HepG2 (cell line): ENCODE data around the gene ZFP62. TPM values are rescaled to one million over a fixed set of nuclear protein-coding genes. Genes with fewer than 3 reads are reported as not detected.

ENCODE experiments used
- ATAC-seq: fragments of 200-7000 bp; cut with Tn5 transposase; 3 replicates; pipeline ENCODE4 v1.9.1; 2020; ENCODE audit warnings: mild to moderate bottlenecking, moderate library complexity
- BruUV-seq: library from RNA; stranded (reverse); fragments of 400-500 nt; replicated peaks from 2 replicates; lab custom pipeline; 2021; lab: Mats Ljungman, UMichigan
- CTCF ChIA-PET: fragments of 300-600 bp; formaldehyde crosslinking; extraction: SDS; loops from one replicate; lab custom pipeline; 2021; ENCODE audit warnings: low total read pairs, inconsistent platforms, low intra/inter-chr PET ratio; lab: Yijun Ruan, JAX
- POLR2A ChIA-PET: fragments of 350-600 bp; sonication (Branson Sonifier 250); formaldehyde crosslinking; loops from one replicate; lab custom pipeline; 2020; ENCODE audit warnings: antibody characterized with exemption, inconsistent platforms; lab: Yijun Ruan, JAX
- DNase-seq: peaks from one replicate; pipeline ENCODE4 v3.0.0-alpha.2; 2015; ENCODE audit warnings: low spot score
- FAIRE-seq: peaks from 3 replicates; lab custom pipeline; 2011; peaks lifted over from hg19 to GRCh38; lab: Jason Lieb, UNC
- H2AFZ ChIP-seq: one replicate; pipeline ENCODE4 v1.6.1; 2011; ENCODE audit warnings: low read length, inconsistent platforms
- H3K27ac ChIP-seq: fragments of 300-600 bp; 3 replicates; pipeline ENCODE4 v1.8.0; 2011; ENCODE audit warnings: mixed run types, mild to moderate bottlenecking, mixed read lengths, low read length, inconsistent platforms; ENCODE audit not compliant: insufficient read depth; ENCODE audit errors: extremely low read length
- H3K27me3 ChIP-seq, 2 experiments: fragments of 200-600 bp in 1 of 2; 2 replicates in 1 of 2; 3 replicates in 1 of 2; pipeline versions ENCODE4 v1.6.0 to v1.8.0; 2011; ENCODE audit warnings: low read length in 2 of 2, mild to moderate bottlenecking in 2 of 2, moderate library complexity in 2 of 2, inconsistent platforms in 1 of 2; ENCODE audit not compliant: insufficient read depth in 2 of 2, control insufficient read depth in 1 of 2
- H3K36me3 ChIP-seq, 2 experiments: fragments of 200-600 bp in 1 of 2; replicated peaks in 1 of 2; 2 replicates in 1 of 2; 3 replicates in 1 of 2; pipeline versions ENCODE4 v1.5.1 to v1.8.0; 2011; ENCODE audit warnings: low read length in 2 of 2, inconsistent platforms in 1 of 2; ENCODE audit not compliant: insufficient read depth in 2 of 2, control insufficient read depth in 1 of 2
- H3K4me1 ChIP-seq: 2 replicates; pipeline ENCODE4 v1.5.1; 2012; ENCODE audit warnings: low read length, inconsistent platforms; ENCODE audit not compliant: insufficient read depth
- H3K4me2 ChIP-seq: 2 replicates; pipeline ENCODE4 v1.6.0; 2011; ENCODE audit warnings: low read depth, low read length, inconsistent platforms
- H3K4me3 ChIP-seq, 3 experiments: fragments of 200-600 bp in 1 of 3; sonication (generic), shearing (Covaris generic) in 1 of 3; replicated peaks in 1 of 3; 2 replicates each; pipeline ENCODE4 v1.5.1; 2011 to 2016; ENCODE audit warnings: low read length in 3 of 3, inconsistent platforms in 2 of 3, low read depth in 2 of 3, mild to moderate bottlenecking in 2 of 3, control low read depth in 1 of 3, mixed read lengths in 1 of 3; ENCODE audit not compliant: insufficient read depth in 1 of 3
- H3K79me2 ChIP-seq: one replicate; pipeline ENCODE4 v1.6.1; 2011; ENCODE audit warnings: low read length, inconsistent platforms; ENCODE audit not compliant: insufficient read depth
- H3K9ac ChIP-seq: 2 replicates; pipeline ENCODE4 v1.6.0; 2011; ENCODE audit warnings: mild to moderate bottlenecking, low read depth, low read length, inconsistent platforms; ENCODE audit not compliant: insufficient read depth
- H3K9me3 ChIP-seq: 2 replicates; pipeline ENCODE4 v1.5.1; 2012; ENCODE audit warnings: mild to moderate bottlenecking, low read length
- H4K20me1 ChIP-seq: 2 replicates; pipeline ENCODE4 v1.6.0; 2011; ENCODE audit warnings: inconsistent platforms, mild to moderate bottlenecking, low read length, moderate library complexity; ENCODE audit not compliant: insufficient read depth
- ARHGAP35 ChIP-seq: sonication (generic); formaldehyde crosslinking; IDR thresholded peaks from 2 replicates; pipeline ENCODE4 v1.9.0; 2022; ENCODE audit warnings: mild to moderate bottlenecking, inconsistent platforms, moderate library complexity, missing genetic modification reagents, borderline replicate concordance
- ELF3 ChIP-seq: IDR thresholded peaks from 2 replicates; pipeline ENCODE4 v1.6.1; 2016; ENCODE audit warnings: missing genetic modification reagents, missing compliant biosample characterization
- GATAD2A ChIP-seq: IDR thresholded peaks from 2 replicates; pipeline ENCODE4 v1.6.1; 2016
- WGBS: methylation state at CpG from one replicate; pipeline ENCODE4 v1.1.6; 2017; ENCODE audit warnings: low lambda C conversion rate; 5-methylcytosine and 5-hydroxymethylcytosine counted together
- in situ Hi-C: cut with HindIII; loops from 2 replicates; pipeline ENCODE4 v1.10.0; 2017; ENCODE audit warnings: low pct_unique_long_range_greater_than_20kb; ENCODE audit not compliant: extremely low pct_ligation_motif_present
- intact Hi-C: fragments of 100-400 bp; cut with micrococcal nuclease; formaldehyde crosslinking; loops from one replicate; pipeline ENCODE4 v1.10.0; 2022; ENCODE audit not compliant: unreplicated experiment
- polyA plus RNA-seq, 8 experiments: library from polyadenylated mRNA; depleted of rRNA in 3 of 8; stranded (reverse) in 7 of 8; unstranded in 1 of 8; fragments of >200 nt; fragmentation: Illumina TruSeq in 4 of 8; extraction: Trizol in 4 of 8; gene quantifications; 2 replicates each; pipeline versions ENCODE4 v1.2.1 to v1.2.3, GENCODE V29; 2011 to 2016; ENCODE audit warnings: low read depth in 4 of 8, missing spikeins in 1 of 8, mixed read lengths in 1 of 8; ENCODE audit not compliant: insufficient read depth in 1 of 8
- total RNA-seq, 5 experiments: library from RNA; depleted of rRNA; stranded (reverse); fragments of >200 nt; fragmentation: Illumina TruSeq; extraction: Trizol; gene quantifications; 2 replicates each; pipeline ENCODE4 v1.2.3, GENCODE V29; 2016; ENCODE audit warnings: low read depth in 1 of 5
- TF ChIP-seq, protein P1 (sequence below): sonication (generic); formaldehyde crosslinking; IDR thresholded peaks from 2 replicates; pipeline ENCODE4 v1.4.0; 2020; ENCODE audit warnings: mild to moderate bottlenecking, missing genetic modification reagents, borderline replicate concordance
- TF ChIP-seq, protein P2 (sequence below): IDR thresholded peaks from 2 replicates; pipeline ENCODE4 v1.6.1; 2016; ENCODE audit warnings: low read depth, borderline replicate concordance
- TF ChIP-seq, protein P3 (sequence below): sonication (generic); formaldehyde crosslinking; IDR thresholded peaks from 2 replicates; pipeline ENCODE4 v1.5.0; 2020; ENCODE audit warnings: mild to moderate bottlenecking, missing genetic modification reagents, moderate library complexity
- TF ChIP-seq, protein P4 (sequence below): IDR thresholded peaks from 2 replicates; pipeline ENCODE4 v1.6.1; 2016; ENCODE audit warnings: low read depth, control low read depth
- TF ChIP-seq, protein P5 (sequence below): sonication (generic); formaldehyde crosslinking; IDR thresholded peaks from 2 replicates; pipeline ENCODE4 v1.9.0; 2021; ENCODE audit warnings: missing genetic modification reagents, borderline replicate concordance
- TF ChIP-seq, protein P6 (sequence below): sonication (generic); formaldehyde crosslinking; IDR thresholded peaks from 2 replicates; pipeline ENCODE4 v1.8.0; 2023; ENCODE audit warnings: mild to moderate bottlenecking, missing genetic modification reagents

Gene ZFP62
- total and polyA plus RNA-seq, 2 of the 13 experiments (the other 11 are each of a cell fraction or from before 2014, with no cell fraction given) = 8.2 to 19.4 TPM

DNA sequence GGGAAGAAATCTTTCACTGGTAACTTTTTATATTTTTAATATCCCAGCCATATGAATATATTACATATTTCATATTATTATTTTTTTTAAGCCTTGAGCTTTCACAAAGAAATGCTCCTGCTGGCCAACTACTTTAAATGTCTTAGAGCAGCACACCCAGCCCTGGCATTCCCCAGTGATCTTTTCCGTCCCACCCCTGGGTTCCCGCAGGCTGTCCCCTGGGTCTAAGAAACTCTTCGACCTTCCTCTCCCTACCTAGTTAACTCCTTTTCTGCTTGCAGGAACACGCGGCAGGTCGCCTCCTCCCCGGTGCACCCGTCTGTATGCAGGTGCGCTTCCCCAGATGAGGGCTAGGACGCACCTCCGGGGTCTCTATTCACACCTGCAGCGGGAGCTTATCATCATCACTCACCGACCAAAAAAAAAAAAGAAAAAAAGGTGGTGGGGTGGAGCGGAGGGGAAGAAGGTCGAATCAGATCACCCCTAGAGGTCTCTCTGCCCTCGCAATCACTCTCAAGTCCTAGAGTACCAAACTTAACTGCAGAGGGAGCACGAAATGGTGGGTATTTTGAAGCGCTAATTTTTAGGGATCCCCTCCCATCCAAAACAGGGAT lies 696 bp downstream of the ZFP62 start:
- CTCF ChIA-PET = interaction anchor here (0.8 kb wide), 1 partner anchor 76 kb away, joined by 3 read pairs; no protein-coding TSS in a partner anchor
- Histone ChIP-seq H3K27ac (peak overlapping the region; percentile 80), H2AFZ (no peak overlapping the region), H3K4me2 (peak overlapping the region; percentile 93), H3K4me3 (peak overlapping the region; percentile 93 to 99 (median 93)), H3K79me2 (peaks cover 2% of the 10 kb centered on the region), H3K9ac (peak overlapping the region; percentile 85), H4K20me1 (no peaks in the 10 kb centered on the region), H3K9me3 (no peaks in the 10 kb centered on the region), H3K4me1 (peaks cover 7% of the 10 kb centered on the region), H3K27me3 (no peaks in the 10 kb centered on the region; a peak in 1 of 5 replicates), H3K36me3 (peaks cover 0 to 2% of the 10 kb centered on the region in 2 experiments; a peak in 2 of 5 replicates)
- intact Hi-C loops (loop anchor here (2.0 to 10.0 kb wide), 4 partner anchors 26 to 294 kb away; no protein-coding TSS in a partner anchor), in situ Hi-C loops (no loop called here)
- POLR2A ChIA-PET = interaction anchor here (0.6 to 1.5 kb wide), 6 partner anchors 50 to 346 kb away, joined by 3 to 6 read pairs (median 3); no protein-coding TSS in a partner anchor
- WGBS = 1% methylated on average over 18 of the region's 18 CpGs
- FAIRE-seq = peak; percentile 30
- peak; percentile 65 for DNase-seq
- ATAC-seq = peak; percentile 72
- TSS peak; percentile 70 for BruUV-seq
- TF ChIP-seq ELF3 (CRISPR knock-in tag) = no peak
- TF ChIP-seq ARHGAP35 (CRISPR knock-in tag) = no peak
- TF ChIP-seq, protein P1, sequence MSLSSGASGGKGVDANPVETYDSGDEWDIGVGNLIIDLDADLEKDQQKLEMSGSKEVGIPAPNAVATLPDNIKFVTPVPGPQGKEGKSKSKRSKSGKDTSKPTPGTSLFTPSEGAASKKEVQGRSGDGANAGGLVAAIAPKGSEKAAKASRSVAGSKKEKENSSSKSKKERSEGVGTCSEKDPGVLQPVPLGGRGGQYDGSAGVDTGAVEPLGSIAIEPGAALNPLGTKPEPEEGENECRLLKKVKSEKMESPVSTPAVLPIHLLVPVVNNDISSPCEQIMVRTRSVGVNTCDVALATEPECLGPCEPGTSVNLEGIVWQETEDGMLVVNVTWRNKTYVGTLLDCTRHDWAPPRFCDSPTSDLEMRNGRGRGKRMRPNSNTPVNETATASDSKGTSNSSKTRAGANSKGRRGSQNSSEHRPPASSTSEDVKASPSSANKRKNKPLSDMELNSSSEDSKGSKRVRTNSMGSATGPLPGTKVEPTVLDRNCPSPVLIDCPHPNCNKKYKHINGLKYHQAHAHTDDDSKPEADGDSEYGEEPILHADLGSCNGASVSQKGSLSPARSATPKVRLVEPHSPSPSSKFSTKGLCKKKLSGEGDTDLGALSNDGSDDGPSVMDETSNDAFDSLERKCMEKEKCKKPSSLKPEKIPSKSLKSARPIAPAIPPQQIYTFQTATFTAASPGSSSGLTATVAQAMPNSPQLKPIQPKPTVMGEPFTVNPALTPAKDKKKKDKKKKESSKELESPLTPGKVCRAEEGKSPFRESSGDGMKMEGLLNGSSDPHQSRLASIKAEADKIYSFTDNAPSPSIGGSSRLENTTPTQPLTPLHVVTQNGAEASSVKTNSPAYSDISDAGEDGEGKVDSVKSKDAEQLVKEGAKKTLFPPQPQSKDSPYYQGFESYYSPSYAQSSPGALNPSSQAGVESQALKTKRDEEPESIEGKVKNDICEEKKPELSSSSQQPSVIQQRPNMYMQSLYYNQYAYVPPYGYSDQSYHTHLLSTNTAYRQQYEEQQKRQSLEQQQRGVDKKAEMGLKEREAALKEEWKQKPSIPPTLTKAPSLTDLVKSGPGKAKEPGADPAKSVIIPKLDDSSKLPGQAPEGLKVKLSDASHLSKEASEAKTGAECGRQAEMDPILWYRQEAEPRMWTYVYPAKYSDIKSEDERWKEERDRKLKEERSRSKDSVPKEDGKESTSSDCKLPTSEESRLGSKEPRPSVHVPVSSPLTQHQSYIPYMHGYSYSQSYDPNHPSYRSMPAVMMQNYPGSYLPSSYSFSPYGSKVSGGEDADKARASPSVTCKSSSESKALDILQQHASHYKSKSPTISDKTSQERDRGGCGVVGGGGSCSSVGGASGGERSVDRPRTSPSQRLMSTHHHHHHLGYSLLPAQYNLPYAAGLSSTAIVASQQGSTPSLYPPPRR (CRISPR knock-in tag) = 0 out of 2 replicates have a peak, but pooled peaks have one; percentile 3
- TF ChIP-seq, protein P2, sequence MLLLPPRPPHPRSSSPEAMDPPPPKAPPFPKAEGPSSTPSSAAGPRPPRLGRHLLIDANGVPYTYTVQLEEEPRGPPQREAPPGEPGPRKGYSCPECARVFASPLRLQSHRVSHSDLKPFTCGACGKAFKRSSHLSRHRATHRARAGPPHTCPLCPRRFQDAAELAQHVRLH (CRISPR knock-in tag) = no peak
- TF ChIP-seq, protein P3, sequence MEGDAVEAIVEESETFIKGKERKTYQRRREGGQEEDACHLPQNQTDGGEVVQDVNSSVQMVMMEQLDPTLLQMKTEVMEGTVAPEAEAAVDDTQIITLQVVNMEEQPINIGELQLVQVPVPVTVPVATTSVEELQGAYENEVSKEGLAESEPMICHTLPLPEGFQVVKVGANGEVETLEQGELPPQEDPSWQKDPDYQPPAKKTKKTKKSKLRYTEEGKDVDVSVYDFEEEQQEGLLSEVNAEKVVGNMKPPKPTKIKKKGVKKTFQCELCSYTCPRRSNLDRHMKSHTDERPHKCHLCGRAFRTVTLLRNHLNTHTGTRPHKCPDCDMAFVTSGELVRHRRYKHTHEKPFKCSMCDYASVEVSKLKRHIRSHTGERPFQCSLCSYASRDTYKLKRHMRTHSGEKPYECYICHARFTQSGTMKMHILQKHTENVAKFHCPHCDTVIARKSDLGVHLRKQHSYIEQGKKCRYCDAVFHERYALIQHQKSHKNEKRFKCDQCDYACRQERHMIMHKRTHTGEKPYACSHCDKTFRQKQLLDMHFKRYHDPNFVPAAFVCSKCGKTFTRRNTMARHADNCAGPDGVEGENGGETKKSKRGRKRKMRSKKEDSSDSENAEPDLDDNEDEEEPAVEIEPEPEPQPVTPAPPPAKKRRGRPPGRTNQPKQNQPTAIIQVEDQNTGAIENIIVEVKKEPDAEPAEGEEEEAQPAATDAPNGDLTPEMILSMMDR = peak; percentile 41
- TF ChIP-seq, protein P4, sequence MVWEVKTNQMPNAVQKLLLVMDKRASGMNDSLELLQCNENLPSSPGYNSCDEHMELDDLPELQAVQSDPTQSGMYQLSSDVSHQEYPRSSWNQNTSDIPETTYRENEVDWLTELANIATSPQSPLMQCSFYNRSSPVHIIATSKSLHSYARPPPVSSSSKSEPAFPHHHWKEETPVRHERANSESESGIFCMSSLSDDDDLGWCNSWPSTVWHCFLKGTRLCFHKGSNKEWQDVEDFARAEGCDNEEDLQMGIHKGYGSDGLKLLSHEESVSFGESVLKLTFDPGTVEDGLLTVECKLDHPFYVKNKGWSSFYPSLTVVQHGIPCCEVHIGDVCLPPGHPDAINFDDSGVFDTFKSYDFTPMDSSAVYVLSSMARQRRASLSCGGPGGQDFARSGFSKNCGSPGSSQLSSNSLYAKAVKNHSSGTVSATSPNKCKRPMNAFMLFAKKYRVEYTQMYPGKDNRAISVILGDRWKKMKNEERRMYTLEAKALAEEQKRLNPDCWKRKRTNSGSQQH (CRISPR knock-in tag) = 0 out of 2 replicates have a peak, but pooled peaks have one; percentile 2
- TF ChIP-seq GATAD2A (CRISPR knock-in tag) = 0 out of 2 replicates have a peak, but pooled peaks have one; percentile 6
- TF ChIP-seq, protein P5, sequence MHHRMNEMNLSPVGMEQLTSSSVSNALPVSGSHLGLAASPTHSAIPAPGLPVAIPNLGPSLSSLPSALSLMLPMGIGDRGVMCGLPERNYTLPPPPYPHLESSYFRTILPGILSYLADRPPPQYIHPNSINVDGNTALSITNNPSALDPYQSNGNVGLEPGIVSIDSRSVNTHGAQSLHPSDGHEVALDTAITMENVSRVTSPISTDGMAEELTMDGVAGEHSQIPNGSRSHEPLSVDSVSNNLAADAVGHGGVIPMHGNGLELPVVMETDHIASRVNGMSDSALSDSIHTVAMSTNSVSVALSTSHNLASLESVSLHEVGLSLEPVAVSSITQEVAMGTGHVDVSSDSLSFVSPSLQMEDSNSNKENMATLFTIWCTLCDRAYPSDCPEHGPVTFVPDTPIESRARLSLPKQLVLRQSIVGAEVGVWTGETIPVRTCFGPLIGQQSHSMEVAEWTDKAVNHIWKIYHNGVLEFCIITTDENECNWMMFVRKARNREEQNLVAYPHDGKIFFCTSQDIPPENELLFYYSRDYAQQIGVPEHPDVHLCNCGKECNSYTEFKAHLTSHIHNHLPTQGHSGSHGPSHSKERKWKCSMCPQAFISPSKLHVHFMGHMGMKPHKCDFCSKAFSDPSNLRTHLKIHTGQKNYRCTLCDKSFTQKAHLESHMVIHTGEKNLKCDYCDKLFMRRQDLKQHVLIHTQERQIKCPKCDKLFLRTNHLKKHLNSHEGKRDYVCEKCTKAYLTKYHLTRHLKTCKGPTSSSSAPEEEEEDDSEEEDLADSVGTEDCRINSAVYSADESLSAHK = no peak
- TF ChIP-seq, protein P6, sequence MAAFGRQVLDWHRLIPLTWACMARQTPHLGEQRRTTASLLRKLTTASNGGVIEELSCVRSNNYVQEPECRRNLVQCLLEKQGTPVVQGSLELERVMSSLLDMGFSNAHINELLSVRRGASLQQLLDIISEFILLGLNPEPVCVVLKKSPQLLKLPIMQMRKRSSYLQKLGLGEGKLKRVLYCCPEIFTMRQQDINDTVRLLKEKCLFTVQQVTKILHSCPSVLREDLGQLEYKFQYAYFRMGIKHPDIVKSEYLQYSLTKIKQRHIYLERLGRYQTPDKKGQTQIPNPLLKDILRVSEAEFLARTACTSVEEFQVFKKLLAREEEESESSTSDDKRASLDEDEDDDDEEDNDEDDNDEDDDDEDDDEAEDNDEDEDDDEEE (CRISPR knock-in tag) = 0 out of 2 replicates have a peak, but pooled peaks have one; percentile 23
